ENCODE results near the gene CDH4.
A peak's percentile ranks its signal among the peaks of the same experiment; 100 is the strongest.

Gene CDH4

DNA sequence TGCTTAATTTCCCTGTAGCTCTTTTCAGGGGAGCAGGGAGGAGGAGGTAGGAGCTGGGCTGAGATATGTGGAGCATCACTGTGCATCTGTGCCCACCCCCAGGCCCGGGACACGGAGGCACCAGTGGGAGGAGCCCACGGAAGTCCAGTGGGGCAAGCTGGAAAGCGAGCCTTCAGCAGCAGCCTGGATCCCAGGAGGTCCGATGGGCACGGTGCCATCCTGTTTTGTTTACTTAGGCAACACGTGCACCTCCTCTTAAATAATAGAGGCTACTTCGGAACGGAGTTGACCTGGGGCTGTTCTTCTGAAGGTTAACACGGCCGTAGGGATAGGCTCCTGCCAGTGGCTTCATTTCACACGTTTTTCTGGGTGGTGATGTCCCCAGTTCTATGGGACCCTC lies 51.6 kb downstream of the CDH4 start:
- DNase-seq, result peak; percentile 5

DNA sequence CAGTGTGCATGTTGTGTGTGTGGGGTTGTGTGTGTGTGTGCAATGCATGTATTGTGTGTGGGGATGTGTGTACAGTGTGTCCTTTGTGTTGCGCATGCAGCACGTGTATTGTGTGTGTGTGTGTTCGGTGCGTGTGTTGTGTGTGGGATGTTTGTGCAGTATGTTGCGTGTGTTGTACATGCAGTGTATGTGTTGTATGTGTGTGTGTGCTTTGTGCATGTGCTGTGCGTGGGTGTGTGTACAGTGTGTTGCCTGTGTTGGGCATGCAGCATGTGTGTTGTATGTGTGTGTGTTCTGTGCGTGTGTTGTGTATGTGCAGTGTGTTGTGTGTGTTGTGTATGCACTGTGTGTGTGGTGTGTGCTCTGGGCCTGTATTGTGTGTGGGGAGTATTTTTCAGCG lies 52.7 kb downstream of the CDH4 start:
- no peak for DNase-seq

DNA sequence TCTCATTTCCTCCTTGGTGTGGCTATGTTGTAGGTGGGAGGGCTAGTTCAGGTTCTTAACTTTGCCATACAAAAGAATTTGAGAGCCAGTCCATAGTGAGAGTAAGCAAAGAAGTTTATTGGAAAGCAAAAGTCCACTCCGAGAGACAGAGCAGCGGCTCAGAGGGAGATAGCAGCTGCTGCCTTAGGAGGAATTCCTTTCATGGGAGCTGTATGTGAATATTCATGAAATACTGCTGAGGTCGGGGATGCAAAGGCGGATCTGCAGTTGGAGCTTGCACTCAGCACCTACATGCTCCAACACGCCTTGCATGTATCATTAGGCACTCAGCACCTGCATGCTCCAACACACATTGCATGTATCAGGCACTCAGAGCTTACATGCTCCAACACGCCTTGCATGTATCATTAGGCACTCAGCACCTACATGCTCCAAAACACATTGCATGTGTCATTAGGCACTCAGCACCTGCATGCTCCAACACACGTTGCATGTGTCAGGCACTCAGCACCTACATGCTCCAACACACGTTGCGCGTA lies 54.9 kb downstream of the CDH4 start:
- no peak for DNase-seq

DNA sequence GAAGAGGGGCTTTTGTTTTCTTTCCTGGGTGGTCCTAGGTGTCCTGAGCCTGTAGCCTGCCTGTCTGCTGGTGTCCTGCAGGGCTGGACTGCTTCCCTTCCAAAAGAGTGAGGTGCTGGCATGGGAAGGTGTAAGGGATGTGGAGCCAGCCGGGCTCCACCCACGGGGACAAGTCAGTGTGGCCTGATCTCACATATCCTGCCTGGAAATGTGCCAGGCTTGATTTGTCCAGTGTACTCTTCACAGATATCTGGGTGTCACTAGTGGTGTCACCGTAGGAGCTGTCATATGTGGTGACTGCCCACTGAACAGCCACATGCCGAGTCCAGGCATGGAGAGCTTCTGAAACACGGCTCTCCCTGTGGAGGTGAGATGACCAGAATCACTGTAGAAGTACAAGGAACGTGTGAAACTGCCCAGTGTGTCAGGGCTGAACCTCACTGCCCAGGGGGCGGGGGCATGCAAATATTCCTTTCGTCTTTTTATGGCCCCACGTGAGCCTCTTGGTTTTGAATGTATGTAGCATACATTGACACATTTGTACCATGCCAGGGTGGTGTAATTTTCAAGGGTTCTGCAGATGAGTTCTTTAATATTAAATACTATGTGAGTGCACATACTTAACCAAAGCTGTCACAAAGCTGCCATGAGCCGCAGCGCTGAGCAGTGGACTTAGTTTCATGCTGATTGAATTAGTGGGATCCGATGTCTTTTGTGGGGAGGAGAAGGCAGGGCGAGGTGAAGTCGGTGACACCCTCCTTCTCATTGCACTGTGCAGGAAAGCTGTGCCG lies 55.8 kb downstream of the CDH4 start:
- no peak for DNase-seq

DNA sequence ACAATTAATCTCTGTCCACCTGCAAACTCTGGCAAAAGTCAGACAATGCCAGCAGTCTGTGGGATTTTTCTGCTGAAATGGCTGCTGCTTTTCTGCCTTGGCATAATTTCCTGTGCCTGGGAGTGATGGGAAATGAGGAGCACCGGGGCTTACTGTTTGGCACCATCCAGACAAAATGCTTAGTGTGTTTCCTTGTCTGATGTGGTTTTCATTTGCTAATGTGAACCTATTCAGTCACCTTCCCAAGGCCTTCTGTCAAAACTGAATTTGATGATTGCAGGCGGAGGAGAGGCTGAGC lies 56.4 kb downstream of the CDH4 start:
- no peak for DNase-seq

DNA sequence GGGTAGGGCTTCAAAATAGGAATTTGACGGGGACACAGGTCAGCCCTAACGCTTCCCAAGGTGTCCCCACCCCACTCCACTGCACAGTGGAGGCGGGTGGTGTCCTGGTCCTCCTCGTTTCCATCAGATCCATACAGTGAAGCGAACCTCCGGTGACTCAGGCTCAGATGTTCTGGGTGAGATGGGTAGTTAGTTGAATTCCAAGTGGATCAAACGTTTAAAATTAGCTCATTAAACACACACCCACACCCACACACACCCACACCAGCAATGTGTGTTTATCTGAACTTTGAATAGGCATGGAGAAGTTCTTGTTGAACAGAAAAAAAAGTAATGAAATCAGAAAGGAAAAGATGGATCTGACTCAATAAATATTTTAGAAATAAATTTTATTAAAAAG lies 58.9 kb downstream of the CDH4 start:
- no peak for DNase-seq

DNA sequence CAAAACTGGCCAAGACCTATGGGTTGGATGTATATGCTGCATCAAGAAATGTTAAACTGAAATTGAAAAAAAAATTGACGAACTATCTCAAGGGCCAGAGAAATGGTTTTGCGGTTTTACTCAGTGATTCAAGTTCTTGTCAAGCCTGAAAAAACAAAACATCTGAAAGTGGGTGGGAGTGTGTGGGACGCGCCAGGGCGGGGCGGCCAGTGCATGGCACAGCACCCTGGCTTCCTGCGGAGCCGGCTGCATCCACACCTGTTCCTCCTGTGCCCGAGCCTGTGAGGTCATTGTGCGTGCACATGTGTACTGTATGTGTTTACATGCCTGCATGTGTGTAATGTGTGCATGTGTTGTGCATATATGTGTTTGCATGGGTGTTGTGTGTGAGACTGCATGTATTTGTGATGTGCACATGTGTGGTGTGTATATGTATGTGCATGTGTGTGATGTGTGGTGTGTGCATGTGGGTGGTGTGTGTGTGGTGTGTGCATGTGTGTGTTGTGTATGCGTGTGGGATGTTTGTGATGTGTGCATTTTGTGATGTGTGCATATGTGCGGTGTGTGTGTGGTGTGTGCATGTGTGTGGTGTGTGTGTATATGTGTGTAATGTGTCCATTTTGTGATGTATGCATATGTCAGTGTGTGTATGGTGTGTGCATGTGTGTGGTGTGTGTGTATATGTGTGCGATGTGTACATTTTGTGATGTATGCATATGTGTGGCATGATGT lies 59.8 kb downstream of the CDH4 start:
- no peak for DNase-seq

DNA sequence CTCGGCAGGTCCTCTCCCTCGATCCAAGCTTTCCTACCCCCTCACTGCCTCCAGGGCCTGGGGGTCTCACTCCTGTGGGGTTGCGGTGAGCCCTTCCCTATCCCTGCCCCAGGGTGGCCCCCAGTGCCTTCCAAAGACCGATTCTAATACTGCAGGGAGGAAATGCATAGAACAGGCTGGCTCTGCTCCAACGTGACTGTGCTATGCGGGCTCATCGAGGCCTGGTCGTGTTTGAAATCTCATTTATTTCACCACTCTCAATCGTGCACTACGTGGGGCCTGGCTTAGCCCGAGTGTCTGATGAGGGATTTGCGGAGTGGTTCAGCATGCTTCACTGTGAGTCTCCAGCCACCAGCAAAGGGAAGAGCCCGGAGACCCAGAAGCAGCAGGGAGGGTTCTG lies 60.9 kb downstream of the CDH4 start:
- DNase-seq, result no peak

DNA sequence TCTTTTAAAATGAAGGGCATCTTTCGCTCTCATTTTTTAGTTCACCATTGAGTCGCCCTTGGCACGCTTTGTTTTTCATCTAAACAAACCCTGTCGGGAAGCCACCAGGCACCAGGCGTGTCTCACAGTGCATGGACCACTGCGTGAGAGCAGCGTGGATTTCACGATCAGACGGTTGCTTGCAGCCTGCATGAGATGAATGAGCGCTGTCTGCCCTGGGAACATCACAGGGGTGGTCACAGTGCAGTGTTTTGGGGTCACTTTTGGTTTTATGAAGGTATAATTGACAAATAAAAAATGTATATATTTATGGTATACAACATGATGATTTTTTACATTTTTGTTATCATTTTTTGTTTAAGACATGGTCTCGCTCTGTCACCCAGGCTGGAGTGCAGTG lies 61.3 kb downstream of the CDH4 start:
- DNase-seq, result no peak

DNA sequence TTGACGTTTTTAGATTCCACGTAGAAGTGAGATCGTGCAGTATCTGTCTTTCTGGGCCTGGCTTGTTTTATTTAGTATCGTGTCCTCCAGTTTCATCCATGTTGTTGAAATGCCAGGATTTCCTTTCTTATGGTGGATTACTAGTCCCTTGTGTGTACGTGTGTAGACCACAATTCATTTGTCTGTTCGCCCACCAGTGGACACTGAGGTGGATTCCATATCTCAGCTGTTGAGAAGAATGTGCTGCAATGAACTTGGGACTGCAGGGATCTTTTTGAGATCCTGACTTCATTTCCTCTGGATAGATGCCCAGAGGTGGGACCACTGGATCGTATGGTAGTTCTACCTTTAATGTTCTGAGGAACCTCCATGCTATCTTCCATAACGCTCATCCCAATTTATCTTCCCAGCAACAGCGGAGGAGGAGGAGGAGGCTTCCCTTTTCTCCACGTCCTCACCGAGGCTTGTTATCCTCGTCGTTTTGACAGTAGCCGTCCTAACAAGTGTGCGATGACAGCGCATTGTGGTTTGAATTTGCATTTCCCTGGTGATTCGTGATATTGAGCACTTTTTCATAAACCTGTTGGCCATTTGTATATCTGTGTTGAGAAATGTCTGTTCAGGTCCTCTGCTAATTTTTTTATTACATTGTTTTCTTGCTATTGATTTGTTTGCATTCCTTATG lies 62.4 kb downstream of the CDH4 start:
- no peak for DNase-seq

DNA sequence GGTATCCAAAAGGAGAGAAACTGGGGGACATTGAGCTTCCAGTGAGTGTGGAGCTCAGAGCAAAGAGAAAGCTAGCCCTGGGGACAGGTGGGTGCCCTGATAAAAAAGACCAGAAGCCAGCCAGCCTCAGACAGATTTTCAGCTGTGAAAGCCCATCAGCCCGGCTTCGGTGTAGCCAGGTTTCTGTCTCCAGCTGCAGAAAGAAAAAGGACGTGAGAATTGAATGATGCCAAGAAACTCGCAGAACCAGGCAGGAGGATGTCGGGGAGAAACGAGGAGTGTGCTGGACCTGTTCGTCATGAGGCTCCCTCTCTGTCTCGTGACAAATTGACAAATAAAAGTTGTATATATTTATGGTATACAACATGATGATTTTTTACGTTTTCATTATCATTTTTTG lies 63.3 kb downstream of the CDH4 start:
- no peak for DNase-seq

DNA sequence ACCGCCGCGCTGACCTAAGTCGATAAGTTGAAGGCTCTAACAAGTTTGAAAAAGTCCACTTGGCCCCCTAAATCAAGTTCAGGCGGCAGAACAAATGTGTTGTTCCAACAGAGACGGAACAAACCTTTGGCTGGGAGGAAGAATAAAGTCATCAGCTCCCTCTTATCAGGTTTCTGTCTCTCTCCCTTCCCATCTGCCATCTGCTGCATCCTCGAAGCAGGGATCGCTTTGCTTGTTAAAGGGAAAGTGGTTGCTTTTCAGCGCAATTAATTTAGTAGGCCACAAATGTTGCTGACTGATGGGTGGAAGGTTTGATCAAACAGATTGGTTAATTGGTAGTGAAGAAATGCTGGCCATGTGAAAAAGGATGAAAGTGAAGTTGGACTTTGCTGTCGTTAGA lies 64.3 kb downstream of the CDH4 start:
- DNase-seq, result no peak

DNA sequence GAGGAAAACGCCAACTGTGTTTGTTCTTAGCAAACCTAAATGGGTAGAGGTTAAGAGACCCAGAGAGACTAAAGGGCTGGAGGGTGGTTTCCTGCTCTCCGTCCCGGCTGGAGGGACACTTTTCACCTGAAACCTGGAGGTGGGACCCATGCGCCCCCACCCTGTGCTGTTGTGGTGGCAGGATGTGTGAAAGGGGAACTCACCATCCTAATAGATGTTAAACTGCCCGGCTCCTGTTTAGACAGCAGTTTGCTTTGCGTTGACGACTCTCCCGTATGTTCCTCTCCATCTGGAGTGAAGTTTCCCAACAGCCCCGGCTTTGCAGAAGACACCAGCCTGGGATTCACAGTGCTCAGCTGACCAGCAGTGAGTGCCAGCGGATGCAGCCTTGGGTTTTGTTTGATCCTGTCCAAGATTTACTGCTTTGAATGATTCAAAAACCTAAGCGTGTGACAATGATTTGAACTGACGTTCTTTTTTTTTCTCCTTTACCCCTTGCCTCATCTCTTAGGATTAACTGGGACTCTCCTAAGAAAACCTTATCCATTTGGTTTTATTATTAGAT lies 66.0 kb downstream of the CDH4 start:
- no peak for DNase-seq

DNA sequence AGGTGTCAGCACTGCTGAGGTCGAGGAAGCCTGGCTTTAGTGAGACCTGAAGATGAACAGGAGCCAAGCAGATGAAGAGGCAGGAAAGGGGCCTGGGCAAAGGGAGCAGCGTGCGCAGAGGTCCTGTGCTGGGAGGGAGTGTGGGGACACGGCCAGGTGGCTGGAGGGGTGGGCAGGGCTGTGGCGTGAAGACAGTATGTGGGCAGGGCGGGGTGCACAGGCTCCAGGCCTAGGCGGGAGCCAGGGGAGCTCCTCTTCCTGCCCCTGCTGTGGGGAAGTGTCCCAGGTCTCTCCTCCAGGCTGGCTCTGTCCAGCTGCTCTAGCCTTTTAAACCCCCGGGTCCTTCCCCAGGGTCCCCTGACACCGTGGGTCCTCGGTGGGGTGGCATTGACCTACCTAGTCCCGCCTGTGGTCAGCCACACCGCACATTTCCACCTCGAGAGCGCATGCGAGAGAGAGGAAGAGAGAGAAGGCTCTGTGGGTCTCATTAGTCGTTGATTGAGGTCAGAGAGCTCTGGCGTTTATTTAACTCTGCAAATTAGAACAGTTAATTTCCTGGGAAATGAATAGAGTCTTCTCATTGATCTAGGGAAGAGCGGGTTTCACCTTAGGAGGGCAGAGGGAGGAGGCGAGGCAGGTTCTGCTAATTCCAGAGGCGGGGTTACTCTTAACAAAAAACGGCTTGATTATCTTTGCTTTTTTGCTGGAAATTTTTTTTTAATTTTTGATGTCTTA lies 68.8 kb downstream of the CDH4 start:
- DNase-seq, result no peak

DNA sequence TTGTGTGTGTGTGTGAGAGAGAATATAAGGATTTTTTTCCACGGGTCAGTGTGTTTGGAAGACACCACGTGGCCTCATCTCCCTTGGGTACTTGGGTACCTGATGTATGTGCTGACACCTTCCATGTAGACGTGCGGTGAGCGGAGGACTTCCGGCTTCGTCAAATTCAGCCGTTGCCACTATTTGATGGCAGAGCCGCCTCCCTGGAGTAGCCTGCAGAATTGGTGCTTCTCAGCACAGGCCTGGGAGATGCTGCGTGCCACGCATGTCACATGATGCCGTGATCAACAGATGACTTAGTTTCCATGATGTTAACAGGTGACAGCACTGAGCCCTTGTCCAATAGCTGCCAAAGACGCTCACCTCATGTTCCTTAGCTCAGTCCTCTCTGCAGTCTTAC lies 69.4 kb downstream of the CDH4 start:
- no peak for DNase-seq

DNA sequence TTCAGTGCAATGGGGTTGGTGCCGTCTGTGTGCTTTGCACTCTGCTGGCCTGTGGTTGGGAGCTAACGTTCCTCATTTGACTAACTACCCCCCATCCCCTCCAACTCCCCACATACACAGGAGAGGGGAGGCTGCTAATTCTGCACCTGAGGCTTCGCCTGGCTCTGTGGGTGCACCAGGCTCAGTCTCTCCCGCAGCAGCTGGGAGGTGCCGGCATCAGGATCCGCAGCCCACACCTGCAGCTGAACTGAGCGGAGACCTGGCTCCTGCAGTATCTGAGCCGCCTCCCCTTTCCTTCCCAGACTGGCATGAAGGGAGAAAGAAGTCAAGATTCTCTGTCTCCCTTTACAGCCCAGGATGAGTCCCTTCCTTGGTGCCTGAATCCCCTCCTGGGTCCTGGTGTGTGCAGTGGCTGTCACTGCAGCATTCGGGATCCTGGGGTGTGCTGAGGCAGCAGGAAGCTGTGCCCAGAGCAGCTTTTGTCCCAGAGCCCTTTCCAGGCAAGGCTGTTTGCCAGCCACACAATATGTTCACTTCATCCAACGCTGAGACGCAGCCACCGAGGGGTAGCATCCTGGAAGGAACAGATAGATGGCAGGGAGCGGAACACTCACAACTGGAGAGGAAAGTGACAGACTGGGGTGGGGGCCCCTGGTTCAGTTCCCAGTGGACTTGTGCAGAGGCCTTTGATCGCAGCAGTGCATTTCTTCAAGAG lies 70.2 kb downstream of the CDH4 start:
- no peak for DNase-seq

DNA sequence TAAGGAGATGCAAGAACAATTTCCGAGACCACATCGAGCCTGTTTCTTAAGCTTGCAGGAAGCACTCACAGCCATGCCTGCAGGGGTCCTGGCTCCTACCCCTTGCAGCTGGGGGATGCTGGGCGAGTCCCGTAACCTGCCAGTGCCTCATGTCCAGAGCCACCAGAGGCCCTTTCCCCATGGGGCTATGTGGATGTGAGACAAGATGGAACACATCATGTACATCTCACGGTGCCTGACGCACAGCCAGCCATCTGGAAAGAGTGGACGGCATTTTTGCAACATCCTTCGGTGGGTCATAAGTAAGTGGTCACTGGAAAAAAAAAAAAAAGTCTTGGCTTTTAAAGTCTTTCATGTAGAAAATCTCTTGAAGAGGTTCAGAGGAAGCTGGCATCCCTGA lies 72.8 kb downstream of the CDH4 start:
- no peak for DNase-seq

DNA sequence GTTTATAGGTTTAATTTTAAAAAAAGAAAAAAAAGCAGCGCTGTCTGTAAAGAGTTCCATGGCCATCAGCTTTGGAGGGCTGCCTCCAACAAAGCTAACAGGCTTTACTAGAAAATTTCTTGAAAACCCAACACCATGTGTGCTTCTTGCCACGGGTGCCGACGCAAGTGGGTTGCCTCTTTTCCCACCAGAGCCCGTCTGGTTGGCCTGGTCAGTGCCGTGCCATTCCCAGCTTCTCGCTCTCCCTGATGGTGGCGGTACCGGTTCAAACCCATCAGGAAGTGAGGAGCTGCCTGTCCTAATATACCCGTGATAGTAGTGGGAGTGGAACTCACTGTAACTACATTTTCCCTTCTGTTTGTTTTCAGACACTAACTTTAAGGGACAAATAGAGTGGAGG lies 73.7 kb downstream of the CDH4 start:
- DNase-seq, result no peak

DNA sequence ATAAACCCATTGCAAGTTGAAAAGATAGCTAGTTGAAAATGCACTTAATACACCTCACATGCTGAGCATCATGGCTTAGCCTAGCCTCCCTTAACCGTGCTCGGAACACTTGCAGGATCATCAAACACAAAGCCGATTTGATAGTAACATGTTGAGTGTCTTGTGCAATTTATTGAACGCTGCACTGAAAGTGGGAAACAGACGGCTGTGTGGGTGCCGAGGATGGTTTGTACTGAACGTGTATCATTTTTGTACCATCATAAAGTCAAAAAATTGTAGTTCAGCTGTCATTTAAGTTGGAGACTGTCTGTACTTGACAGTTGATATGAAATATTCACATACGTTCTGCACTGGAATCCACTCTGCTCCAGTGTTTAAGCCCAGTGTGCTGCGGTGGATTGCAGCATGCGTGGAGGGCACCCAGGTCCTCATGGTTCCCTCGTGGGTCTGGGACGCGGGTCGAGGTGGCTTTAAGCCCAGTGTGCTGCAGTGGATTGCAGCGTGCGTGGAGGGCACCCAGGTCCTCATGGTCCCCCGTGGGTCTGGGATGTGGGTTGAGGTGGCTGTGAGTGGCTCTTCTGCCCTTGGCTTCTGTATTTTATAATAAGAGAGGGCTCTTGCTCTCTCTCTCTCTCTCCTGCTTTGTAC lies 77.0 kb downstream of the CDH4 start:
- no peak for DNase-seq

DNA sequence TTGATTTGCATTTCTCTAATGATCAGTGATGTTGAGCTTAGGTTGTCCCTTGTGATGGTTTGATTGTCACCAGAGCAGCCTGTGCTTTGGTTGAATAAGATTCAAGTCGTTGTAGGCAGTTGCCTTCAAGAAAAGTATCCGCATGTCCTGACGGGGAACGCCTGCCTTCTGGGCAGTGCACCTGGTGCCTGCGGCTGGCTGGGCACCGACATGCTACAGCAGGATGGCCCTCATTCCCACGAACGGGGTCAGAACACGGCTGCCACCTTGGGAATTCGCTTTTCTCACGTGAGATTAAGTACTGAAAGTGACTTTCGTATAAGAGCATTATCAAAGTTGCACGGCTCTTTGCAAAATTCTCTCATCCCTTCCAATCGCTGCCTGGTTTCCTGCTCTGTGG lies 78.4 kb downstream of the CDH4 start:
- DNase-seq, result no peak

DNA sequence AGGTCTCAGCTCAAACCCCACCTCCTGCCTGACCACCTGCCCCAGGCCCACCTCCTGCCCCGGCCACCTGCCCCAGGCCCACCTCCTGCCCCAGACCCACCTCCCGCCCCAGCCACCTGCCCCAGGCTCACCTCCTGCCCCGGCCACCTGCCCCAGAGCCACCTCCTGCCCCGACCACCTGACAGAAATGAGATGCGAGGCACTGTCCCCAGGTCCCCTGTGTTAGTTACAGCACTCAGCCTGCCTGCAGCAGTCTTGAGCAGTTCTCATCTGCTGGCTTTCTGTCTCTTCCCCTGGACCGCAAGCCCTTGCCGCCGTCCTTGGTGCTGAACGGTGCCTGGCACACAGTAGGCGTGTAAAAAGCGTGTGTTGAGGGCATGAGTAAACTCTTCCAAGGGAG lies 79.5 kb downstream of the CDH4 start:
- no peak for DNase-seq

Measured in NCI-H748 treated with DMSO at 0.1 percent for 48 hours (cell line).